ENCODE results near the gene TRIM8.

The TRIM8 gene

DNA sequence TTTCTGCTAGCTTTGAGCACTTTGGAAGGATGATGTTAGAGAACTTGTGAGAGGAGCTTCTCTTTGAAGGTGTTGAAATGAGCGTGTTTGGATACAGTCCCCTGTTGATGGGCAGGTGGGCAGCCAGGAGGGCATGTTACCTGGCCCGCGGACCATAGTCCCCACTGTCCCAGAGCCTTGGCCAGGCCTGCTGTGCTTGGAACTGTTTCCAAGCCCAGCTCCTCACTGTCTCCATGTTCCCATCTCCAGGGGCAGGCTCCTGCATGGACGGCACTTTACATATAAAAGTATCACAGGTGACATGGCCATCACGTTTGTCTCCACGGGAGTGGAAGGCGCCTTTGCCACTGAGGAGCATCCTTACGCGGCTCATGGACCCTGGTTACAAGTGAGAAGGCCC lies 27.2 kb upstream of the TRIM8 start:
- DNase-seq: no peak

DNA sequence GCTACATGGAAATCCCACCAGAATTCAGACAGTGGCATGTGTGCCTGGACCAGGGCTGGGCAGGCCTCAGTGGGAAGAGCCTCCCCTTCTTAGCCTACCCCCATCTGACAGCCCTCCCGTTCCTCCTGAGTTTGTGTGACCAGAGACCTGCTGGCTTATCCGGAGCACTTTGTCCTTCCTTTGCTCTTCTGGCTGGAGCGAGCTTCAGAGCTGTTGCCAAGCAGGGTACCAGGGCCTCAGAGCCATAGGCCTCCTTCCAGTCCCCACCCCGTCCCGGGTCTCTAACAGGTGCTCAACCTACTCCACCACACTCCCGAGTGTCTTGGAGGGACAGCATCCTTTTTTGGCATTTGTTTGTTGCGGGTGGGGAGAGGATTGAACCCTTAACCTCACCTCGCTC lies 26.5 kb upstream of the TRIM8 start:
- no peak for DNase-seq

DNA sequence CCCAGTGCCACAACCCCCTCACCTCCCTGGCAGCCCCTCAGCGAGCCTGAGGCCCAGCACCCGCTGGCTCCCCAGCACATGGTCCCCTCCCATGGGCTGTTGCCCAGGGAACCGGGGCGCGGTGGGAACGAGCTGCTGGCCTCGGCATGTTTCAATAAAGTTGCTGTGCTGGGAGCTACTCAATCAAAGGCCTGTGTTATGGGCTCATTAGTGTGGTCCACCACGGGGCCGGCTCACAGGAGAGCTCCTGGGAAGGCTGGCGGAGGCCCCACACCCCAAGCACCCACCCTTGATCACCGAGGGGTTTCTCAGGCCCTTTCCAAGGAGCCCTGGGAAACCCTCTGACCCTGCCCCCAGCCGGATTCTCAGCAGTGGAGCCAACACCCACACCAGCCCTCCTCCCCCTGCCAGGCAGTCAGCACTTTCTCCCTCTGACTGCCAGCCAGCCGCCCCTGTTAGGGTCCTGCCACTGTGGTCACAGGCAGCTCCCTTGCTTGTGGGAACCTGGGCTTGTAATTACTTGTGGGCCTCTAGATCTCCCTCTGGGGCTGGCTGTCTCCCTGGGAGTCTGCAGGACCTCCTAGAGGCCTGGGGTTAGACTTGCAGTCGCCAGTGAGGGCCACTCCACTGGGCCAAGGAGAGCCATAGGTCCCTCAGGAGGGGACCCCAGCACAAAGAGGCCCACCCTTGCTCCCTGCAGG lies 24.8 kb upstream of the TRIM8 start:
- no peak for DNase-seq

DNA sequence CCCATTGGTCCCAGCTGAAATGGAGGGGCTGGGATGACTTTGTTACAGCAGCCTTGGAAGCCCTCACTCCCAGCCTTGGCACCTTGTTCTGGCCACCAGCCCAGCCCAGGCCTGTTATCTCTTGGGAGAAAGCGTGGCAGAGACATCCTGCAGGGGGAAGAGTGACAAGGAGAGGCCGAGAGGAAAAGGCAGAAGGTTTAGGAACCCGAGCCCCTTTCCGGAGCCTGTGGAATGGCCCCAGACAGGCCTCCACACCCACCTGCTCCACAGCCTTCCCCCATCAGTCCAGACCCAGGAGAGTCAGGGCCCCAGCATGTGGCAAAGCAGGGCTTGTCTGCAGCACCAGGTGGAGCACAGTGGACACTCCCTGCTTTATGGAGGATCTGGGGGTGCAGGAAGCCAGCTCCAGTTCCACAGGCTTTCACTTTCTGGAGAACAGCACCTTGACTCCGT lies 24.1 kb upstream of the TRIM8 start:
- DNase-seq: no peak

DNA sequence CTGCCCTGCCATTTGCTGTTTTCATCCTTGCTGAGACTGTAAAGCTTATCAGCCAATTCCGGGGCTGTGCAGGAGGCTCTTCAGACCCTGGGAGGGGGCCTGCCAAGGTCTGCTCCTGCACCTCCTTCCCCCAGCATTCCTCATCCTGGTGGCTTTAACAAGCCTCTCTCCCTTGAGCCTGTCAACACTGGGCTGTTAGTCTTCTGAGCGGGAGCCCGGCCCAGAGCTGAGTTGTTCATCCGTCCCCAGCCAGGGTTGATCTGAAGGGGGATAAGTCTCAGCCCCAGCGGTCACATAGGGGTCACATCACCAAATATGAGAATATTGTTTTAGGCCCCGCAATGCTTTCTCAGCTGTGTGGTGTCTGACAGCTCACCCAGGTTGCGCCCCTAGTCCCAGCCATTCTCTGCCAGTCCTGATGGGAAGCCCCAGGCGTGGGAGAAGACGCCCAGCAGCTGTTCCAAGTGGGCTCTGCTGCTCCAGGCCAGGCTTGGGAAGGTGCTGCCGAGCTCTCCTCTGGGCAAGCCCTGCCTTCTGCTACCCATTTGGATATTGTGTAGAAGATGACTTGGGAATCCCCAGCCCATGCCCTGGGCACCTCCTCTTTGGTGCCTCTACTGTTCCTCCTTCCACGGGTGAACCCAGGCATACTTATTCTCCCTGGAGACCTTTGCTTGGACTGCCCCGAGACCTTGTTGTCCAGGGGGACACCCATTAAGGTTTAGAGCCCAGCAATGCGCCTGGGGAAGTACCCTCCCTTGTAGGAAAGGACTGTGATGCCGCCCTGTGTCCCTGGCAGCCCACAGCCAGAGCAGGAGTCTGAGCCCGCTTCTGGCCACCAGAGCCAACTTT lies 23.5 kb upstream of the TRIM8 start:
- DNase-seq: no peak

DNA sequence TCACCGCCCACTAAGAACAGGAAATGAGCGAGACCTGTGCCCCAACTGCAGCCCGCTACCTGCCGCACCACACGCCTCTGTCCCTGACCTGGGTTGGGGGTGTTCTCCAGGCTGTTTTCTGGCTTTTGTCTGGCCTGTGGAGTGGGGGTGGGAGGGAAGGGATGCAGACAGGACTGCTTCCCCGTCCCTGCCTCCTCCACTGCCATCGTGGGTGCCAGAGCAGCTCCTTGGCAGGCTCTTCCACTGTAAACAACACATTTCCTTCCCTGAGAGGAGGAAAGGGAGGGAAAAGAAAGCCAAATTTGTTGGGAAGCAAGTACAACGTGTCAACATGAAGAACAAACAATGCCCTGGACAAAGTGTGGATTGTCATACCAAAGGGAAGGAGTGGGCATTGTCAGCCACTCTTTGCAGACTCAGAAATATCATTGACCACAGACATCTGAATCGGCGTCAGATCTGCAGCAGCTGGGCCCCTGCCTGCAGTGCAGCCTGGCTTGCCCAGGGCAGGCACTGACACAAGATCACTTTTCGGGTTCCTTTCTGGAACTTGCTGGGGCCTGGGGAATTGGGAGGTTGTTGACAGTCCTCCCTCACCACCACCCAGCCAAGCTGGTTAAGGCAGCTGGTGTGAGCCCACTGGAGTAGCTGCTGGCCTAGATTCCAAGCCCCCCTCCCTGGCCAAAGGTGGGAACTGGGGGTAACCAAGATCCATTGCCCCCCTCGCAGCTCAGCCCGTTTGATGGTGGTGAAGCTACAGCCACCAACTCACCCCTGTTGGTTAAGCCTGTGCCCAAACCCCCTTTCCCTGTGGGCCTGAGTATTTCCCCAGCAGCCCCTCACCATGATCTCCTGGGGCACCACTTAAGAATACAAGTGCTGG lies 22.6 kb upstream of the TRIM8 start:
- DNase-seq: no peak

DNA sequence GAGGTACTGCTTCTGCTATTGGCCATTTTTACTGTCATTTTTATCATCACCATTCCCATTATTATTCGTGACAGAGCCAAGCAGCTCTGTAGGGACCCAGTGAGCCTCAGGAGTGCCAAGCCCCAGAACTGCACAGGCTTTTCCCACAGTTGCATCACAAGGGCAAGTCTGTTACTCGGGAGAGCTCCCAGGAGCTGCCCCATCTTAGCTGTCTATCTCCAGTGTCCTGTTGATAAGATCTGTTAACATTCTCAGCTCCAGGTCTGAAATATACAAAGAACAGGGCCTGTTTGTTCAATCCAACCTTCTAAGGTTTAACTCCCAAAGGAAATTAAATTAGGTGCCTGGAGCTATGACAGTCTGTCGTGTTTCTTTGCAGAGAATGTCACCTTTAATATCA lies 20.2 kb upstream of the TRIM8 start:
- DNase-seq: no peak

DNA sequence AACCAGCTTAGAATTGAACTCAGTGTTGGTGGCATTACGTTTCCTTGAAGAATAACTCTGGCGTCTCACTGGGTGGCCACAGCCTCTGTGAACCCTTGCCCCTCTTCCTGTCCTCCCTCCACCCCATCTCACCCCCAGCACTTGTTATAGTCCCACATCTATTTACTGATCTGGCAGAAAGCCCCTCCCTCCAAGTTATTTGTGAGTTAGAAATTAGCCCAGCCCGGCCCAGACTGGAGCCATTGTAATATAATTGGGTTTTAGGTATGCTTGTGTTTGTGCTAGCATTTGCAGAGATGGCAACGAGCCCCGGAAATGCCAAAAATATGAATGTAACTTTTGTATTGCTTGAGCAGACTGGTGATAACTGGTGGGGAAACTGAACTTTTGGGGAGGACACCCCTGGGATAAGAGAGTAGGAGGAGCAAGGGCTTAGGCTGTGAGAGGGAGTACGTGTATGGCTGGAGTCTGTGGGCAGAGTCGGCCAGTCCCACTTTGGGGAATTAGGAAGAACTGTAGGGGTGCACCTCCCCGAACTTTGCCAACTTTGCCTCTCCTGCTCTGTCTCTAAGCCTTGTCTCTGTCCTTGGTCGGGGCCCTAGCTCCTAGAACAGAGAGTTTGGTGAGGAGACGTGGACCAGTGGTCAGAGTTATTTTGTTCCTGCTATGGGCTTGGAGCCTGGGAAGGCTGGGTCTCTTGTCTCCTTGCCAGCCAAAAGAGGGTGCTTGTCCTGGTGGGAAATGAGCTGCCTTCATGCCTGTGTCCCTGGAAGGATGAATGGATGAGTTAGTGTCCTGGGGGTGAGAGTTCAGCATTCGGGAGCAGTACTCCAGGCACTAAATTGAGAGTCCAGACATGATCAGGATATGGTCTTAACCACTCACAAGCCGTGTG lies 19.3 kb upstream of the TRIM8 start:
- no peak for DNase-seq

DNA sequence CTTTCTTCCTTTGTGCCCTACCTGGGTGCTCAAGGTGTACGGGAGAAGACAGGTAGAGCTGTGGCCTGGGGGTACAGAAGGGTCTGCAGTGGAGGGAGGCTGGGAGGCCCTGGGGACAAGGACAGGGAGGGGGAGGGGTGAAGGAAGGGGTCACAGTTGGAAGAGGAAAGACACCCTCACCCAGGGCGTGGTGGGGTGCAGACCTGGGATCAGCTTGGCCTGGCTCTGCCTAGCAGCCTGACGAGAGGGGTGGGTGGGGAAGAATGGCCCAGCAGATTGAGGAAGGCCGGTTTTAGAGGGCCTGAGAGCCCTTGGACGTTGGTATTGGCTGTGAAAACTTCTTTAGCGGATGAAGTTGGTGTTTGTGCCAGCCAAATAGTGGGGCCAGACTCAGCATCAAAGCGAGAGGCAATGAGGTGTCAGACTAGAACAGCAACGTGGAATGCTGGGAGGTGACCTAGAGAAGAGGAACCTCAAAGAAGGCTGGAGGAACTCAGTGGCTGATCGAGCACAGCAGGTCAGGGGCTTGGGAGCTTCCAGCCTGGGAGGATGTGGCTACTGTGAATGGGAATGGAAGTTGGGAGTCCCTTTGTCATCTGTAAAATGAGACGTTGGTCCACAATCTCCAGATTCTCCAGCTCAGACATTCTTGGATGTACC lies 18.1 kb upstream of the TRIM8 start:
- no peak for DNase-seq

DNA sequence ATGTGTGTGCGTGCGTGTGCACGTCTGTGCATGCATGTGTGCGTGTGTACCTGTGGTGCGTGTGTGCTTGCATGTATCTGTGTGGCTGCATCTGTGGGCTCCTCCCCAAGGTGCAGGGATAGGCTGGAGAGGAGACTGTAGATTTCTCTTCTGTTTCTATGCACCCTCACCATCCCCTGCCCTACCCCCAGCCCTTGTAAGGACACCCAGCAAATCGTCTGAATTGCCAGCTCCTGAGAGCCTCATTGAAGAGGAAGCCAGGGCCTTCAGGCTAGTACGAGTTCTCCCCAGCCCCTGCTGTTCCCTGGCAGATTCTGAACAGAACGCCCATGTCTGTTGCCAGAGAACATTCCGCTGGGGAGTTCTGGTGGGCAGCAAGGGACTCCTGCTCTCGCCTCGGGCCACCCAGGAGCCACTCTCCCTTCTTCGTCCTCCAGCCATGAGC lies 17.0 kb upstream of the TRIM8 start:
- no peak for DNase-seq

DNA sequence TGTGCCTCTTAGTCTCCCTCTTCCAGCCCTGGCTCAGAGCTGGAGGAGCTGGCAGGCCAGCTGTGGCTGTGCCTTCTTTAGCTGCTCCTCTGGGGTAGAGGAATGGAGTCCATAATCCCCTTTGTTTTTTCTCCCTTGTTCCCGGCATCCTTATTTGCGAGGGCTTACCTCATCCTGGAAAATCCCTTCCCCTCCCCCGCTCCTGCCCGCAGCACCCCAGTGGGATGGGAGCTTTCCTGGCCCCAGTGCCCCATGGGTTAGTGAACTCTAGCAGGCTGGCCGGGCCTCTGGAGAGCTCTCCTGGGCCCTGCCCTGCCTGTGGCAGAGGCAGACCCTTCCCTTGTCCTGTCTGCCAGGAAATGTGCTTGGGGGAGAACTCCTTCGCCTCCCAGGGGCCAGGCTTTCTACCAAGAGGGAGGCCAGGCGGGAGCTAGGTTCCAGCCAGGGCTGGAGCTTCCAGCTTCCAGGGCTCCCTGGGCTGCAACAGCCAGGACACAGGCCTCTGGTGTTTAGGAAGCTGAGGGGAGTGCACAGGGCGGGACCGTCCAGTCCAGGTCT lies 16.5 kb upstream of the TRIM8 start:
- no peak for DNase-seq

DNA sequence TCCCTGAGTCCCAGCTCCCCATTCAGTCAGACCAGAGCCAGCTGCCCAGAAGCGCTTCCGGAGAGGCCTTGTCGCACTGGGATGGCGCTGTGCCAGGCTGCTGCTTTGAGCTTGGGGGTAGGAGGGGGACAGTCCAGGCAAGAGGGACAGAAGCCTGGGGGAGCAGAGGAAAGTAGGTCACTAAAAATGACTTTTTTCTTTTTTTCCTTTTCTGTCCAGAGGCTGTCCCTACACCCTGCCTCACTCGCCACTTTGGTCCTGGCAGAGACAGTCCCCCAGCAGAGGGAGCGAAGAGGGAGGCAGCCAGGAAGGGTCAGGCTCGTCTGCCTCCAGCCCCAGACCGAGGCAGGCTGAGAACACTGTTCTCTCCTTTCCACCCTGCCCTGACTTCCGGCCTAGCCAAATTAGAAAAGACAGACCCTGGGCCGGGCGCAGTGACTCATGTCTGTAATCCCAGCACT lies 15.8 kb upstream of the TRIM8 start:
- DNase-seq: no peak

DNA sequence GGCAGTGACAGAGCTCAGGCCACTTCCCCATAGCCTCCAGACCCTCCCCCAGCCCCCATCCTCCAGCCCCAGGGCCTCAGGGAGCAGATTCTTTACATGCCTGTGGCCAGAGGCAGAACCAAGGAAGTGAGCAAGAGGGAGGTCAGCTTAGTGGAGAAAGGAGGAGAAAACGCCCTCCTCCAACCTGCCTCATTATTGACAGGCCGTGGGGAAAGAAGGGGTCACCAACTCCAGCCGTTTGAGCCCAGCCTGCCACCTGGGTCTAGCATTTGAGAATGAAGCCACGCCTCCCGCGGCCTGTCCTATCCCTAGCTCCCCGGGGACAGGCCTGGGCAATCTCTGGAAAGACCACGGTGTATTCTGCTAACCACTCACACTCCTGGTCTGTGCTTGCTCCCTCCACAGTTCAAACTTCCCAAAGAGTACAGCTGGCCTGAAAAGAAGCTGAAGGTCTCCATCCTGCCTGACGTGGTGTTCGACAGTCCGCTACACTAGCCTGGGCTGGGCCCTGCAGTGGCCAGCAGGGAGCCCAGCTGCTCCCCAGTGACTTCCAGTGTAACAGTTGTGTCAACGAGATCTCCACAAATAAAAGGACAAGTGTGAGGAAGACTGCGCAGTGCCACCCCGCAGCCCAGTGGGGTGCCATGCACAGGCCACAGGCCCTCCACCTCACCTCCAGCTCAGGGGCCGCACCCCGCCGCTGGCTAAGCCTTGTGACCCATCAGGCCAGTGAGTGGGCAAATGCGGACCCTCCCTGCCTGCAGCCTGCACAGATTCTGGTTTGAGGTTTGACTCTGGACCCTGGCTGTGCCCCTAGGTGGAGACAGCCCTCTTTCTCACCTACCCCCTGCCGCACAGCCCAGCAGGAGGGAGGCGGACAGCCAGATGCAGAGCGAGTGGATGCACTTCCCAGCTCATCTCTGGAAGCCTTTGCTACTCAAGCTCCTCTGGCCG lies 14.3 kb upstream of the TRIM8 start:
- no peak for DNase-seq

DNA sequence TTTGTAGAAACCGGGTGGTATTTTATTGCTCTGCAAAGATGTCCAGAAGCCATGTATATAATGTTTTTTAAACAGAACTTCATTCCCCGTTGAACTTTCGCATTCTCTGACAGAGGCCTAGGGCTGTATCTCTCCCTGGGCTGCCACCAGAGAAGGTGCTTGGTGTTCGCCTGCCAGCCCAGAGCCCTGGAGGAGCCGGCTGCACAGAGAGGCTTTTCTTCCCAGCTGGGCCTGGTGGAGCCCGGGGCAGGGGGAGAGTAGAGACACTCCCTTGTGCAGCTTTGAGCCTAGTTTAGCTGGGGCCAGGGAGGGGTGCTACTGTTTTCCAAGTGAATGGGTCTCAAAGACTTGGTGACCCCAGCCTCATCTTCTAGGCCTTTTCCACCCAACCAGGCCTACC lies 13.6 kb upstream of the TRIM8 start:
- no peak for DNase-seq

DNA sequence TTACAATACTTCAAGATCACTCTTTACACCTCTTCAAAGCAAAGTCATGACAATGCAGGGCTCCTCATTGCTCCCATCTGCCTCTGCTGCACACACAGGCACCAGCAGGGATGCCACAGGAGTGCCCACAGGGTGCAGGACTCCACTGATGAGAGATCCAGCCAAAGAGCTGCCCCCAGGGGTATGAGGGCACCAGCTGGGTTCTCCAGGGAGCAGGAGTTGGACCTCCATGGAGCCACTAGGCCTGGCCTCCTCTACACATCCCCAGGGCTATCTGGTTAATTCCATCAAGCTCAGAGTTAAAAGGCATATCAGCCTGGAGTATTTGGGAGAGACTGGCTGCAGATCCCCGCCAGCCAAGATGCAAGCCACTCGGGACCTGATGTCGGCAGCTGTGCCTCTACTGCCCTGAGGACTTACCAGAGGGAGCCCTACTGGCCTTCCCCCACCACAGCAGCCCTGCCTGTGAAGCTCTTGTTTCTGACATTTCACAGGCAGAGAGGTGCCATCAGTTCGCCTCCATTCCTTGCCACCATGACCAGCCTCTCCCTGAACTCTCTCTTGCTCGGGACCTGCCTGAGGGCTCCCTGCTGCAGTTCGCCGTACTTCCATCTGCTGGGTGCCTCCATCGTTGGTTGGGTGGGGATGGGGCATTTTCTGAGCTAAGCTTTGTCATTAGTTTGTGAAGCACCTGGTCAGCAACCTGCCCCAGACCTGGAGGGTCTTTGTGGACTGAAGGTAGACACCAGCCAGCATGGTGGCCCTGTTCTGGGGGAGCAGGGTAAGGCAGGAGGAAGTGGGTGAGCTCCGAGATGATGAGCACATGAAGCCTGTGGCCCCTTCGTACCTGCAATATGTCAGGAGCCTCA lies 12.5 kb upstream of the TRIM8 start:
- DNase-seq: no peak

DNA sequence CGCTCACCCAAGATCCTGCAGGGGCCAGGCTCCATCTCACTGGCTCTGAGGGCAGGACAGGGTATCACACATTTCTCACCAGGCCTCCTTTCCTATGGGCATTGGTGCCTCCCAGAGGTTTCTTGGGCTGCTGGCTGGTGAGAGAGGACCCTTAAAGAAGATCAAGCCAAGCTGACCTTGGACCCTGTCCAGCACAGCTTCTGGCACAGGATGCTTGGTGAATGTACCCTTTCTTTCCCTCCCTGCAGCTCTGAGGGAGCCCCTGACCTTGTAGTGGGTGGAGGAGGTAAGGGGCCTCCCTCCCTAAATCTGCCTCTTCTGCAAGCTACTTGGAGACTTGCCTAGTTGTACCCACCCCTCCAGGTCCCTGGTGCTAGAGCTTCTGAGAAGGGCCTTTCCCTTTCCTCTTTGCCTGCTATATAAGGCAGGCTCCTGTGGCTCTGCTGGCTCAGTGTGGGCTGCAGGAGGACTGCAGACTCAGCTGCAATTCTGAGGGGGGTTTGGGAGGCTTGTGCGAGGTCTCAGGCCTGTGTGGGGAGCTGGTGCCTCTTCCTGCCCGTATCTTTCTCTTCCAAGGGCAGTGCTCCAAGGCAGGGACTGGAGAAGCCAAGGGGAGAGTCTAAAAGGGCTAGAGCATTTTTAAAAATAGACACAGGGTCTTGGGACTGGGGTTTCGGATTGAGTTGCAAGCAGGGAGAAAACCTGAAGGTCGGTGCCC lies 11.7 kb upstream of the TRIM8 start:
- no peak for DNase-seq

DNA sequence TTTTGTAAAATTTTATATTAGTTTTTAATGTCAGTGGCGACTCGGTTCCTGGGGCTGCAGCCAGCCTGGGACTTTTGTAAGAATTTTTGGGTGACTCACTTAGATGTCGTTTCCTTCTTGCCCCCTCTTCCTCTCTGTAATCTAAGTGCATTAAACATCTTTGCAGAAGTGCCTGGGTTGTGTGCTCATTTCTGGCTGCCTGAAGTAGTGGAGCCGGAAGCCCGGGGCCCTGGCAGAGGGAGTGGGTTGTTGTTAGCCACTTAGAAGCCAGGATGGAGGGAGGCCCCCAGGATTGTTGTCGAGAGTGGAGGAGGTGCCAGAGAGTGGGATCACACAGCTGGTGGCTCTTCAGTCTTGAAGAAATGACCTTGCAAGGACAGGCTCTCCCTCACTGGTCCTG lies 11.0 kb upstream of the TRIM8 start:
- no peak for DNase-seq

DNA sequence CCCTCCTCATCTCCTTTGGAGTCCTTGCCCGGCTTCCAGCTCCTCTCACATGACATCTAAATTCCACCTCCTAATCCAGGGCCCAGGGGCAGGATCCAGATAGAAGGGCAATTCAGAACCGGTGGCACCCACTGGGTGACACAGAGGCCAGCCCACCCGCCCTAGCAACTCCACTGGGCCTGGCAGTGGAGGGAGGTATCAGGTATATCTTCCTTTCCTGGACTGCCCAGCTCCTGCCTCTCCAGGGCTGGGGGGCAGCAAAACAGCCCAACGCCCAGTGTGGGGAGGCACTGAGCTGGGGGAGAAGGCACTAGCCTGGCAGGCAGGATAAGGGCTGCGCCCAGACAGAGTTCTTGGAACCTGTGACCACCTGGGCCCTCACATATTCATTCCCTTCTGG lies 10.4 kb upstream of the TRIM8 start:
- DNase-seq: no peak

Data from NCI-H2029 (cell line).